HG03280 (cell line): Measurements from ENCODE around the gene TBC1D22A.

Experiments
- ATAC-seq: cut with Tn5 transposase; IDR thresholded peaks from one replicate; pipeline ENCODE4 v1.9.1; 2021; ENCODE audit warnings: mild to moderate bottlenecking, moderate library complexity; ENCODE audit not compliant: unreplicated experiment

The TBC1D22A gene

GRCh38 chr22:46852771-46853170, 90.3 kb downstream of the TBC1D22A start:
- ATAC-seq: no peak

GRCh38 chr22:46853191-46853590, 90.7 kb downstream of the TBC1D22A start:
- ATAC-seq: no peak

- no peak for ATAC-seq
Measured at GRCh38 chr22:46854125-46854870, 91.8 kb downstream of the TBC1D22A start.

DNA sequence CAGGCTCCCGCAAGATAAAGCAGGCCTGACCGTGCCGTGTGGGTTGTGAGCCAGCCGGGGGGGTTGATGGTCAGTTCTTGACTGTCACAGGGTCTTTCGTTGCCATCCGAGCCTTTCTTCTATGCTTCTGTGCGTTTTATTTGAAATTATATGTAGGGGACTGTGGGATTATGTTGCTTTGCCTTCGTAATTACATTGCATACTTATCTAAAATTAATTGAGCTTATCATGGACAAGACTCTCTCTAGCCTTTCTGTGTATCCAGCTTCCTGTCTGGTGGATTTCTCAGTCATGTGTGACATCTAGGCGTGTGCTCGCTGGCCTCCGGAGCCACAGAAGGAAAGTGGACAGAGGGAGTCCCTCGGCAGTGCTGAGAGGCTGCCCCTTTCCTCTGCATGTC, 93.2 kb downstream of the TBC1D22A start:
- ATAC-seq: no peak

GRCh38 chr22:46856661-46857060, 94.2 kb downstream of the TBC1D22A start:
- ATAC-seq: no peak

GRCh38 chr22:46857142-46857884, 94.9 kb downstream of the TBC1D22A start:
- no peak for ATAC-seq

DNA sequence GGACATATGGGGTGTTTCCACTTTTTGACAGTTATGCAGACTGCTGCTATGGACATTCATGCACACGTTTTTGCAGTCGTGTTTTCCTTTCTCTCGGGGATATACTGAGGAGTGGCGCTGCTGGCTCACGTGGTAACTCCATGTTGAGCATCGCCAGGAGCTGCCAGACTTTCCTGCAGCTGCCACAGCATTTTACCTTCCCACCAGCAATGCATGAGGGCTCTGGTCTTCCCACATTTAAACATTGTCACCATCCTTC, 95.4 kb downstream of the TBC1D22A start:
- no peak for ATAC-seq

DNA sequence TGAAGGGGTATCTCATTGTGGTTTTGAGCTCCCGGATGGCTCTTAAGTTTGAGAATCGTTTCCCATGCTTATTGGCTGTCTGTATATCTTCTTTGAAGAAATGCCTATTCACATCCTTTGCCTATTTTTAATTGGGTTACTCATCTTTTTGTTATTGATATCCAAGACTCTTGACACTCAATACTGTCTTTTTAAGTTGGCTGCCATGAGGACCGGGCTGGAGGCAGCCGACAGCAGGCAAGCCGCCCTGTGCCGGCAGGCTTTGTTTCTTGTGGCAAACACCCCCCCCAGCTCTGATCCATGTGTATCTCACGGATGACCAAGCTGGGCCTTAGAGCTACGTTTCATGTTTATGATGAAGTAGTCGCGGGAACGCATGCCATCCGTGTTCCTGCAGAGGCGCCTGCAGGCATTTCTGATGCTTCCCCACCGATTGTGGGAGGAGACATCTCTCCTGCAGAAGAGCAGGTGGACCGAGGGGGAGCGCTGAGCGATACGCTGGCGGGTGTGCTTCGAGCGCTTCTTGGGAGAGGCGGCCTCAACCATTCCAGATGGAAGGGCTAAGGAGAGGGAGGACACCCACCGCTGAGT, 95.8 kb downstream of the TBC1D22A start:
- no peak for ATAC-seq

- no peak for ATAC-seq
Measured at GRCh38 chr22:46860562-46860961, 98.1 kb downstream of the TBC1D22A start.

DNA sequence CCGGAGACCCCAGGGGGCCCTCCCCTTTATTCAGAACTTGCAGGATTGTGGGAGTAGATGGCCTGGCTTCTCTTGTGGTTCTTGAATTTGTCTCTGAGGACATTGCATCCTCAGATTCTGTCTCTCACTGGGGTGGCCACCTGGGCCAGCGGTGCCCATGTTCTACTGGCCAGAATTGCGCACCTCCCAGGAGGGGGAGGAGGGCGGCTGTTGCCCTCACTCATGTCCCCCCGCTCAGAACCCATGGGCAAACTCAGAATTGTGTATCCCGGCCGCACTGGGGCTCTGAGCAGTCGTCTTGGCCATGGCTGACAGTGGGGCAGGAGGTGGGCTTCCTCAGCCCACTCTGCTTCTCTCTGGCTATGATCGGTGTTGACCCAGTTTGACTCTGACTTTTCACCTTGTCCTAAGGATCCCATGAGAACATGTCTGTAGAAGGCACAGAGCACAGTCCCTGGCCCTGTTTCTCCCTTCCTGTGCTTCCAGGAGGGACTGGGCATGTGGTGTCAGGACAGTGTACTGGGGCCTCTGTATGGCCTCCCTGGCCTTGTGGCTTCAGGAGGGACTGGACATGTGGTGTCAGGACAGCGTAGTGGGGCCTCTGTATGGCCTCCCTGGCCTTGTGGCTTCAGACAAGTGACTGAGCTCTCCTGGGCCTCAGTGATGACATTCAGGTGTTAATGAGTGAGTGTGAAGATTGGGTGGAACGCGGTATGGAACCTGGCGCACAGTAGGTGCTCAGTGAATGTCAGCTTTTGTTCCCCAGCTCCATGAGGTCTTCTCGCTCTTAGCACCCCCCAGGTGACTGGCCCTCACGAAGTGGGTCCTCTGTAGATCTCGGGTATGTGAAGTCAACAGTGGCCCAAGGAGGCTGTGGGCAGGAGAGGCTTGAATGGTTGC, 99.3 kb downstream of the TBC1D22A start:
- no peak for ATAC-seq

DNA sequence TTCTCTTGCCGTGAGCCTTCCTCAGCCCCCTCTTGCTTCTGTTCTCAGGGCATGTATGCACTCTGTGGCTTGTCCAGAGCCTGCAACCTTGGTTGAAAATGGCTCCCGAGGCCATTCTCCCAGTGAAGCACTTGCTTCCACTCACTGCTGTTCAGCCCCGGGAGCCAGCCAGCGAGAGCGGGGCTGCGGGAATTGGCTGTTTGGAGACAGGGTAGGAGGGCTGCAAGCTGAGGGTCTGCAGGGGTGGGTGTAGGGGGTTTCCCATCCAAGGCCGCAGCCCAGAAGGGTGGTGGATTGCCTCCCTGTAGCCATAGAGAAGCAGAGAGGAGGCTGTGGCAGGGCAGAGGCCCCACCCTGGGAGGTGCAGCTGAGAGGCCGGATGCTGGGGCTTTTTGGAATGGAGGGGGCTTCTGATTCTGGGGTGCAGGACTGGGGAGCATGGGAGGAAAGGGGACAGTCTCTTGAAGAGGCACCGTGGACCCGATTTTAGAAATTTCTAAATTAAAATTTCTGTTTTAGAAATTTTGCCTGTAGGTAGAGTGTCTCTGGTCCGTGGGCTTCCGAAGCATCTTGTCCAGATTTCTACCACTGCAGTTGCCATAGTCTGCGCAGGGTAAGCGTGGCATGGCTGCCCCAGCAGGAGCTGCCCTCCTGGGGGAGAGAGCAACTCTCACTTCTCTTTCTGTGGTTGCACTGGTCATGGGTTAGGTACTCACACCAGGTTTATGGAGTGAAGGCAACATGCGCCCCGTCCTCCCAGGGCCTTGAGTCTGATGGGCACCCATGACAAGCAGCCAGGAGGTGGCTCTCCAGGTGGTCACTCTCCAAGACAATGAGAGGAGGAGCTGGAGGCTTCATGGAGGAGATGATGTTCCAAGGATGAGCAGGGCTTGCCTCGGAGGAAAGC, 100.2 kb downstream of the TBC1D22A start:
- no peak for ATAC-seq

- ATAC-seq: no peak
Measured at GRCh38 chr22:46863794-46864193, 101.3 kb downstream of the TBC1D22A start.

DNA sequence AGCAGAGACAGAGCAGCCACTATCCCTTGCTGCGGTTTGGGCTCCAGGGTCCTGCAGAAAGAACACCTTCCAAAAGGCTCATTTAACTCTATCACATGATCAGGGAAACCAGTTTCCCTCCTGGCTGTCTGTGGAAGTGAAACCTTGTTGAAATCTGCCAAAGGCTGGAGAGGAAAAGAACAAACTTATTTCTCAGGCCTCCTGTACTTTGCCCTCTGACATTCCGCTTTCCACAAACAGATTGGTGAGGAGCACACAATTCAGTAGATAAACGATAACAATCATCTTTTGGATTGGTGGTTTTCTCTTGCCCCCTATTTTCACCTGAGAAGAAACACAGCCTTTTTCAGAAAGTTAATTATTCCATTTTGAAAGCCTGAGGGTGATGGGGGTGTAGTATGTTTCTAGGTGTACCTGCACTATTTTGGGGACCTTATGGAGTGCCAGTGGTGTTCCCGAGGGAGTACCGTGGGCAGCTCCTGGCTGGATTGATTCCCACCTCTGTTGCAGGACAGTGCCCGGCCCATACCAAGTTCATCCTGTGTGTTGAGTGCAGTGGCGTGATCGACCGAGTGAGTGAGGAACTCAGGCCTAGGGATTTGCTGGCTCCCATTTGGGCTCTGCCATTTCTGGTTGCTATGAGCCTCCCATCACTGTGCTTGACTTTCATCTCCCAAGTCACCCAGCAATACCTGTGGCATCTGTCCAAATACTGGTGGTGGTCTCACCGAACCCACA, 102.0 kb downstream of the TBC1D22A start:
- ATAC-seq: no peak

GRCh38 chr22:46865052-46865434, 102.6 kb downstream of the TBC1D22A start:
- no peak for ATAC-seq

GRCh38 chr22:46865642-46866041, 103.2 kb downstream of the TBC1D22A start:
- no peak for ATAC-seq

- ATAC-seq: no peak
Measured at GRCh38 chr22:46866591-46866990, 104.1 kb downstream of the TBC1D22A start.

- no peak for ATAC-seq
Measured at GRCh38 chr22:46867106-46867505, 104.7 kb downstream of the TBC1D22A start.

DNA sequence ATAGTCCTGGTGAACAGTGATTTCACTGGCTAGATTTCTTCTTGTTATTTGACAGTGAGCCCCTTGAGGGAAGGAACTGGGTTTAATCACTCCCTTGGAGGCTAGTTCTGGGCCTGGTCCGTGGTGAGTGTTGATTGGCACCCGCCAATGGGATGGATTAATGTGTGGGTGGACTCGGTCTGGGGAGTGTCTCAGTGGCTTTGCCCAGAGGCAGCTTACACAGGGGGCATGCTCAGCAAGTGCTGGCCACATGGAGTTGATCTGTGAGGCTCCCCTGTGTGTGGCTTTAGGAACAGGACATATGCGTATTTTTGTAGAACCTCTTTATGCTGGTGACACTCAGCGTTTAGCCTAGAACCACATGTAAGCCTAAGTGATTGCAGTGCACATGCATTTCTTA, 106.9 kb downstream of the TBC1D22A start:
- ATAC-seq: no peak

DNA sequence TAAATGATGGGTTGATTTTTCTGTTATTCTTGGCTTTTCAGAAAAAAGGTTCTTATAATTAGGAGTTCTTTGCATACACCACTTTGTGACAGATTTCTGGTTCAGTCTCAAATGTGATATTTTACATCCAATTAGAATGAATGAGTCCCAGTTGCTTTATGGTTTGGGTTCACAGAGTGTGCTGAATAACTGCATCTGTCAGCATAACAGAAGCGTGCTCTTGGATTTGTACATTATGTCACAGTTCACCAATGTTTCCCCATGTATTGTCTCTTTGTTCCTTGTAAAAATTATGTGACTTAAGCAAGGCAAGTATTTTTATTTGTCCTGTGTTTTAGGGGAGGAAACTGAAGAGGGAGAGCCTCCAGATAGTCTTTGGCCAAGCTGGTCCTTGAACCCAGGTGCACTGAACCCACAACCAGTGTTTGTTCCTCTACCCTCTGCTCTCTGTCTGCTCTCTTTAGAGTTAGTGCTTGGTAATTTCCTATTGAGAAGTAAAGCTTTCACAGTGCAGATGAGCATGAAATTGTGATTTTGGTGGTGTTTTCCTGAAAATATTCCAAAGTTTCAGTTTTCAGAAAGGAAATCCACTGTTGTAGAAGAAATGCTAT, 107.5 kb downstream of the TBC1D22A start:
- no peak for ATAC-seq
